GM21529 (cell line): Measurements from ENCODE around the gene MAPK1.
"Not testable (repeated sequence)": the region's sequence is repeated elsewhere in the genome, so short reads cannot be mapped to it uniquely, and the experiment has no call there.

Experiments used
- ATAC-seq: cut with Tn5 transposase; IDR thresholded peaks from one replicate; pipeline ENCODE4 v1.9.1; 2021; ENCODE audit not compliant: unreplicated experiment

The MAPK1 gene

DNA sequence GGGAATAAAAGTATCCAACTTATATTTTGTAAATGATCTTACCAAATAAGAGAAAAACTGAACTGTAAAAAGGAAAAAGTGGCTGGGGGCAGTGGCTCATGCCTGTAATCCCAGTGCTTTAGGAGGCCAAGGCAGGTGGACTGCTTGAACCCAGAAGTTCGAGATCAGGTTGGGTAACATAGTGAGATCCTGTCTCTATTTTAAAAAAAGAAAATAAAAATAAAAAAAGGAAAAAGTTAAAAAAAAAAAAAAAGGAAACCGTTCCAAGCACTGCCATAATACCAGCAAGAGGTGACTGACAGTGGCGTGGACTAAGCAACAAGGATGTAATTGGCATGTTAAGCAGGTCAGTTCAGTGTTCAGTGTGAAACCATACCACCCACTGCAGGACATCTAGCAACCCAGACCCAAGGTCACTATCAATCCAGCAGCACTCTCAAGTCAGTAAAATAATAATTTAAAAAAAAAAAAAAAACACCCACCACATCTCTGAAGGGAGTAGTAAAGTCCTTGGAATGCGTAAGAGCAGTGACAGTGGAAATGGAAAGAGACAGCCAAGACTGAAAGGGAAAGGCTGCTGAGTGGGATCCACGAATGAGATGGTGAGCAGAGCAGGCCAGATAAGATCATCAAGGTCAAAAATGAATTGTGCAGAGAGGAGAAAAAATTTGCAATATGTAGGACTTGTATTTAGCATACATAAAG, 43.6 kb downstream of the MAPK1 start:
- ATAC-seq = no peak

DNA sequence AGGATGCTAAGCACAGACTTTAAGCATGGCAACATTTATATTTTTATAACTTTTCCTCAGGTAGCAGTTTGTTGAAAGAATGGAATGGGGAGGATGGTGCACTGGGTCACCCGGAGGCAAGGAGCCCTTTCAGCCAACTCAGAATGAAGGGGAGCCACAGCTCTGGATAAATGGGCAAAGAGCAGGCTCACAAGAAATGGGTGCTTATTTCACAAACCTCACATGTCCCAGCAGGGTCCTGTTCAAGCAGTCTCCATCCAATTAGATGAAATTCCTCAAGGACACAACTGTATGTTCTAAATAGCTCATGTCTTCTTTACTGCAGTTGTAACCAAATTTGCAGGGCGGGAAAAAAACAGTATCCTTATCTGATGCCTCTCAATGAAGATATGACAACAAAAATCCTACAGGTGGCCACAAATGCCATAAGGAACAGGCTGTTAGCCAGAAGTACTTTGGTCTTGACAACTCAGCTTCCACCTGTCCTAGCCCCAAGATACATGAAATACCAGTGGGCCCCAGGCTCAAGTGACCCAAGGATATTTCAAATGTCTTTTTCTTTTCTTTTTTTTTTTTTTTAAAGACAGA, 48.2 kb downstream of the MAPK1 start:
- no peak for ATAC-seq

DNA sequence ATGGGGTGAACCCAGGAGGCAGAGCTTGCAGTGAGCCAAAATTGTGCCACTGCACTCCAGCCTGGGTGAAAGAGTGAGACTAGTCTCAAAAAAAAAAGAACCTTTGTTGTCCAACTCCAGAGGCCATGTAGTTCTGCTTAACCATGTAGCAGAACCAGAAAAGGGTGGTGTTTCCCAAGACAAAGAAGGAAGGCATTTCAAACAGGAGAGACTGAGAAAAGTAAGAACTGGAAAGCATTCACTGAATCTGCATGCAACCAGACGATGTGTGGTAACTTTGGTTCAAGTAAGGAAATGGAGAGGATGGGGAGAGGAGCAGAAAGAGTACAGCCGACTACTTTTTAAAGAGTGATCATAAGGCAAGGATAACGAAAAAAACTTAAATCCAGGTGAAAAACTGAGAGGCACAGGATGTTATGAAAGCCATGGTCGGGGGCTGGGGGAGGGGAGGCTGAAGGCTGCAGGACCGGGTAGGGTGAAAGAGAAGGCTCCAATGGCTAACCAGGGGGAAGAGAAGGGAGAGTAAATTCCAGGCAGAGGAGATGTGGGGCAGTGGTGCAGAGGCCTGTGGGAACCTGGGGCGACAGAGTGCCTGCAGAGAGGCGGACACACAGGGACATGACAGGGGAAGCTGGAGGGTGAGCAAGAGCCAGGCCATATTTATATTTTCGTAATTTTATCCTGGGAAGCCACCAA, 48.8 kb downstream of the MAPK1 start:
- ATAC-seq = no peak

DNA sequence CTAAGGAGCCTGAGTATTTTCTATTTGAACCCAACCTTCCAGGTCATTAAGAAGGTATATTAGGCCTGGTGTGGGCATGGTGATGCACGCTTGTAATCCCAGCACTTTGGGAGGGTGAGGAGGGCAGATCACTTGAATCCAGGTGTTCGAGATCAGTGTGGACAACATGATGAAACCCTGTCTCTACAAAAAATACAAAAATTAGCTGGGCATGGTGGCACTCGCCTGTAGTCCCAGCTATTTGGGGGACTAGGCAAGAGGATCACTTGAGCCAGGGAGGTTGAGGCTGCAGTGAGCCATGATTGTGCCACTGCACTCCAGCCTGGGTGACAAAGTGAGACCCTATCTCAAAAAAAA, 50.0 kb downstream of the MAPK1 start:
- ATAC-seq = not testable (repeated sequence)

DNA sequence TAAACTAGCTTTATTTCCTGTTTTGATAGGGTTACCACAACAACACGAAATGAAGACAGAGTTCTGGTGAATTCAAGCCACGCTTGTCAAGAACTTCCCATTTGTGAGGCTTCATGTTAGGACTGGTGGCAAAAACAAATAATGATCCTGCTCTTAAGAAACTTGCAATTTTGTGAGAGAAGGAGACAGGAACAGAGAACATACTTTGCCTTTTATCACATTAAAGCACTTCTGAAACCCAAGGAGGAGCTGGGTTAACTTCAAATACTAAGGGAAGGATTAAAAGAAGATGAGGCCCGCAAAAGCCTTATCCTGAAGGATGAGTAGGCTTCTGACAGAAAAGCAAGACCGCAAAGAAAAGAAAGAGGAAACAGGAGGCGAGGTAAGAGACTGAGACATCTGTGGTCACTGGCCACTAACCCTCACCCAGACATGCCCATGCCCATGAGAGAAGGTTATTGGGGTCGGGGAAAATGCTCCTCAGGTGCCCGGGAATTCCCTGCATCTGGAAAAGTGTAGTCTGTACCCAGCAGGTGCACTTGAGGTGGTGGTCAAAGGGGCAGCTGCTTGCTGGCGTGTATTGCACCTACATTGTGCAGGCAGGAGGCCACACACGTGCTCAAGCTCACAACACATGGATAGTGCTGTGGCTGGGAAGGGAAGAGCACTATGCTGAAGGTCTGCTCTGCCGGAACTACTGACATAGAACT, 50.5 kb downstream of the MAPK1 start:
- ATAC-seq = peak; percentile 57

DNA sequence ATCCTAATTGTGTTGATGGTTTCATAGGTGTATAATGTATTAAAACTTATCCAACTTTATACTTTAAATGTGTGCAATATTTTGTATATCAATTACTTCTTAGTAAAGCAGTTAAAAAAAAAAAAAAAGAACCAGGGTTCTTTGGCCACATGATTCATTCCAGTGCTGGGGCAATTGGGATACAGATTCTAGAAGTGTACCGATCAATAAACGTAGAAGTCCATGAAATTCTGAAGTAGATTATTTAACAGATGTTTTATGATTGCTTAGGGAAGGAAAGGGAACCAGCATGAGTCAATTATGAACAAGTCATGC, 51.0 kb downstream of the MAPK1 start:
- ATAC-seq = no peak

DNA sequence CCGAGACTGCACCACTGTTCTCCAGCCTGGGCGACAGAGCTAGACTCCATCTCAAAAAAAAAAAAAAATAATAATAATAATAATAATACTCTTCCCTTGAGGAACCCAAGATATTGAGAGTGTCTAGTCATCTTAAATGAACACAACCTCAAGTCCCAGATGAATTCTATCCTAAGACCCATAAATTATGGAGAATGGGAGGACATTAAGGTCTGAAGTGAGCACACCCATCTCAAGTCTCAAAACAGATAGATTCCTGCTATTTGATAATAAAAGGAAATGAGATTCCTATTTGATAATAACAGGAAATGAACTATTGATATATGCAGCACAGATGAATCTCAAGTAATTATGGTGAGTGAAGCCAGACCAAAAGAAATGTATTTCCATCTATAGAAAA, 51.5 kb downstream of the MAPK1 start:
- ATAC-seq = no peak

DNA sequence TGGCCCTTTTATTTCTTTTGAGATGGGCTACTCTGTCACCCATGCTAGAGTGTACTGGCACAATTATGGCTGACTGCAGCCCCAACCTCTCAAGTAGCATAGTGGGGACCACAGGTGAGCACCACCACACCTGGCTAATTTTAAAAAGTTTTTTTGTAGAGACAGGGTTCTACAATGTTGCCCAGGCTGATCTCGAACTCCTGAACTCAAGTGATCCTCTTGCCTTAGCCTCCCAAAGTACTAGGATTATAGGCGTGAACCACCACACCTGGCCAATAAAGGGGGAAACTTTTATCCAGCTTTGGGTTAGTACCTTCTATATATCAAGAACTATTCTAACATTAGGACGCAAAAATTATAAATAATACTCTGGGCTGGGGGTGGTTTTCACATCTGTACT, 52.1 kb downstream of the MAPK1 start:
- no peak for ATAC-seq

DNA sequence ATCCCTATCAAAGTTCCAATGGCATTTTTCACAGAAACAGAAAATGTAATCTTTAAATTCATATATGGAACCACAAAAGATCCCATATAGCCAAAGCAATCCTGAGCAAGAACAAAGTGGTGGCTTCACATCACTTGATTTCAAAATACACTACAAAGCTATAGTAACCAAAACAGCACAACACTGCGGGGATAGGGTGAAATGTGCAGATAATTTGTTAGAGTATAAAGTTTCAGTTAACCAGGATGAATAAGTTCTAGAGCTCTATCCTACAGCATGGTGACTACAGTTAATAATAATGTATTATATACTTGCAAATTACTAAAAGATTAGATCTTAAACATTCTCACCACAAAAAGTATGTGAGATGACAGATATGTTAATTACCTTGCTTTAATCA, 55.5 kb downstream of the MAPK1 start:
- no peak for ATAC-seq

DNA sequence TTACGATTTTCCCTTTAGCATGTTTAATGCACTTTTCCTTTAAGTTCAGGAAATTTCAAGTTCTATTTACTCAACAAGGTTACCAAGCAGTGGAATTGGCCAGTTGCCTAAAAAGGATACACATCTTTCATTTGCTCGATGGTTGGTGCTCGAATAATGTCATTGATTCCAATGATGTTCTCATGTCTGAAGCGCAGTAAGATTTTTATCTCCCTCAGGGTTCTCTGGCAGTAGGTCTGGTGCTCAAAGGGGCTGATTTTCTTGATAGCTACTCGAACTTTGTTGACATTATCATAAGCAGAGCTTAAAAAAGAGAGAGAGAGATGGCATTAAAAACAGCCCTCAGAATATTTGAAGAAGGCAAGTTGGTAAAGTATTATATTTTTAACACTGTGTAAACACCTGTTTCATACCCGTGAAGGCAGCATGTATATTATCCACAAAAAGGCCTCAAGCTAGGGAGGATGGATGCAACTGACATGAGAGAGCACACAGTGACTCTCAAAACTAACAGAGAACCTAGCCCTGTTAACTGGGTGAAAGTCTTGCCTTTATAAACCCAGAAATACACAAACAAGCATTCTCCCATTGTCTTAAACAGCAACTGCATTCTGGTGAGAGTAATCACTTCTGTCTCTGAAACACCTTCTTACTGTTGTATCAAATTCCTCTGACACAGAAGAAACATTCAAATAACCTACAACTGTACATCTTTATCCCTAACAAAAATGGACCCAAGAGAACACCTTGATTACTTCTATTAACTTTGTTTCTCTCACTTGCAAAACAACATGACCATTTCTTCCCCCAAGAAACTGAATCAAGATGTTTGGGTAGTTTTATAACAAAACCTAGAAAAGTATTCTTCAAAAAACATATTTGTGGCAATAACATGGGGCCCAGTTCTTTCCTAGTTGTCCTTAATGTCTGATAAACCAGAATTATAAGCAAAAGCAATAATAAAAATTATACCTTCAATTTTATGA, 59.6 kb downstream of the MAPK1 start:
- ATAC-seq = no peak

DNA sequence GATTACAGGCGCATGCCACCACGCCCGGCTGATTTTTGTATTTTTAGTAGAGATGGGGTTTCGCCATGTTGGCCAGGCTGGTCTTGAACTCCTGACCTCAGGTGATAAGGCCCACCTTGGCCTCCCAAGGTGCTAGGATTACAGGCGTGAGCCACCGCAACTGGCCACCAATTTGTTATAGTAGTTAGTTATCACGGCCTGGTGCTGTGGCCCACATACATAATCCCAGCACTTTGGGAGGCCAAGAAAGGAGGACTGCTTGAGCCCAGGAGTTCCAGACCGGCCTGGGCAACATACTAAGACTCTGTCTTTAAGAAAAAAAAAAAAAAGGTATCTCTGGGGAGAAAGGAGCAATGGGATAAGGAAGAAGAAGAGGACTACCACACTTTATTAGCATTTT, 62.1 kb downstream of the MAPK1 start:
- not testable (repeated sequence) for ATAC-seq

DNA sequence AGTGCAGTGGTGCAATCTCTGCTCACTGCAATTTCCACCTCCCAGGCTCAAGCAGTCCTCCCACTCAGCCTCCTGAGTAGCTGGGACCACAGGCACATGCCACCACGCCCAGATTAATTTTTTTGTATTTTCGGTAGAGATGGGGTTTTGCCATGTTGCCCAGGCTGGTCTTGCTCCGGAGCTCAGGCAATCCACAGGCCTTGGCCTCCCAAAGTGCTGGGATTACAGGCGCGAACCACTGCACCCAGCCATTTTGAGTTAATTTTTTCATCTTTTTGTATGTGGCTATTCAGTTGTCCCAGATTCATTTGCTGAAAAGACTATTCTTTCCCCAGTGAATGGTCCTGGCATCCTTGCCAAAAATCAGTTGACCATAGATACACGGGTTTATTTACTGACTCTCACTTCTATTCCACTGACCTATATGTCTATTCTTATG, 63.6 kb downstream of the MAPK1 start:
- no peak for ATAC-seq

DNA sequence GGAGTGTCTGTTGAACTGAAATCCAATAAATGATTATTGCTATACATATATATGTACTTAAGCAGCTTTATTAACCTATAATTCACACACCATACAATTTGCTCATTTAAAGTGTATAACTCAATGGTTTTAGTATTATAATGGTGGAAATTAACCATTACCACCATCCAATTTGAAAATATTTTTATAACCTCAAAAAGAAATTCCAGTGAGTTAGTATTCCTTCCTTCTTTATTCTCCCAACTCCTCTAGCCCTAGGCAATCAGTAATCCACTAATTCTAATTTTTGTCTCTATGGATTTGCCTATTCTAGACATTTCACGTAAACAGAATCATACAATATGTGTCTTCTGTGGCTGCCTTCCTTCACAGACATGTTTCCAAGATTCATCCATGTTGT, 64.8 kb downstream of the MAPK1 start:
- no peak for ATAC-seq

DNA sequence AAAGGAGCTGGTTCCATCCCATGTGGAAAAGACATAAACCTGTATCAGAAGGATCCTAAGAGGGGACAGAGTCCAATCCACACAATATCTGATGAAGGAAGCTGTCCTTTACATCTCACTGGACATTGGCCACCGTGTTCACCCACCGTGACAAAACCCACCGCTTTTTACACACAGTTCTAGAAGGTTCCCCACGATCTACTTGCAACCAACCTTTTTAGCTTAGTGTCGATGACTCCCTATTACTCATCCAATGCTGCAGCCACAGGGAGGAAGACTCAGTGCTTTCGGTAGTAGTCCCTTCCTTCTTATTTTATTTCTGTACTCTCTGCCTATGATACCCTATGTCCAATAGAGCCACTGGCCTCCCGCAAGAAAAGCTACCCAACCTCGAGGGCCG, 65.4 kb downstream of the MAPK1 start:
- ATAC-seq = no peak

DNA sequence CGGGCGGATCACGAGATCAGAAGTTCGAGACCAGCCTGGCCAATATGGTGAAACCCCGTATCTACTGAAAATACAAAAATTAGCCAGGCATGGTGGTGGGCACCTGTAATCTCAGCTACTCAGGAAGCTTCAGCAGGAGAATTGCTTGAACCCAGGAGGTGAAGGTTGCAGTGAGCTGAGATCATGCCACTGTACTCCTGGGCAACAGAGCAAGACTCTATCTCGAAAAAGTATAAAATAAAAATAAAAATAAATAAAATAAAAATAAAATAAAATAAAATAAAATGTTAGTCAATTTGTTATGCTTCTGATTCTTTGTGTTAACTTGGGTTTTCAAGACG, 66.2 kb downstream of the MAPK1 start:
- not testable (repeated sequence) for ATAC-seq

DNA sequence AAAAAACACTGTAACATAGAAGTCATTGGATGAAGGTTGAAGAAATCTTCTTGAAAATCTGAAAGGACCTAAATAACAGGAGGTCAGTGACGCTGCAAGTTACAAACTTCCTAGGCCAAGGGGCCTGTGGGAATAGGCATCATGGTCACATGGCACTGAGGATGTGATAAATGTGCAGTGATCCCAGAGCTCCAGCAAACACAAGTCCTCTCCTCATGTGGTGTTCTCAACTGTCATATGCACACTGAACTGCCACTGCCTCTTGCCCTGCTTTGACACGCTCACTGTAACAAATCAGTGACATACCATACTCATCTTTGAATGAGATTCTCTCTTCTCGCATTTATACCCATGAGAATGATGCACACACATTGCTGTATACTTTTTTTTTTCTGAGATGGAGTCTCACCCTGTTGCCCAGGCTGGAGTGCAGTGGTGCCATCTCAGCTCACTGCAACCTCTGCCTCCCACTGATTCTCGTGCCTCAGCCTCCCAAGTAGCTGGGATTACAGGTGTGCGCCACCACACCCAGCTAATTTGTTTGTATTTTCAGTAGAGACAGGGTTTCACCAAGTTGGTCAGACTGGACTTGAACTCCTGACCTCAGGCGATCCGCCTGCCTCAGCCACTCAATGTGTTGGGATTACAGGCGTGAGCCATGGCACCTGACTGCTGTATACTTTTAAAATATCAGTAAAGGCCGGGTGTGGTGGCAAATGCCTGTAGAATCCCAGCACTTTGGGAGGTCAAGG, 66.7 kb downstream of the MAPK1 start:
- no peak for ATAC-seq

DNA sequence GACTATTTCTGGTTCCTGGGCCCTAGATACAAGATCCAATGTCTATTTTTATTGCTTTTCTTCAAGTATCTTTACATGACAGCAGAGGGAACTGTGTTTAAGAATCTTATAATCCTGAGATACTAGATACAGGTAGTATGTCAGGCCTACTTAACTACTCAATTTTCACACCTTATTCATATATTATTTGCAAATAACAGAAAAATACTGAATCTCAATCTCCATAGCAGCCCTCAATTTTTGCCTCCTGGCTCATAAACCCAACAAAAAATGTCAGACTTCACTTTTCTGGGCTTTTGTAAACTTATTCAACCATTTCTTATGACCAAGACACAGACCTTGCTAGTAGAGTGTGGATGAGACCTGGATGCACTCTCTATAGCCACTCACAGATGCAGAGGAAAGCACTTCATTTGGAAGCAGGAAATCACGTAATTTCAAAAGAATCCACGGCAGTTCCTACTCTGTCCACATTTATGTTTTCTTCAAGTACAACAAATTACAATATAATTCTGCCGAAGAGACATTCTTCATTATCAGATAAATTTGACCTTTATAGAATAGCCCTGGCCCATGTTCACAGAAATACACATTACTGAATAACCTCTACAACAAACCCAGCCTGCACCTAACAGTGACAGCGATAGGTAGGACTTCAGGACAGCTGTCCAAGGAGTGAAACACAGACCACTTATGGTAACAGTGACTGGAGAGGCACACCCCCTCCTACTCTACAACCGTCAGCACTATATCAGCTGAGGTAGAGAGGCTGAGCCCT, 69.8 kb downstream of the MAPK1 start:
- ATAC-seq = no peak

DNA sequence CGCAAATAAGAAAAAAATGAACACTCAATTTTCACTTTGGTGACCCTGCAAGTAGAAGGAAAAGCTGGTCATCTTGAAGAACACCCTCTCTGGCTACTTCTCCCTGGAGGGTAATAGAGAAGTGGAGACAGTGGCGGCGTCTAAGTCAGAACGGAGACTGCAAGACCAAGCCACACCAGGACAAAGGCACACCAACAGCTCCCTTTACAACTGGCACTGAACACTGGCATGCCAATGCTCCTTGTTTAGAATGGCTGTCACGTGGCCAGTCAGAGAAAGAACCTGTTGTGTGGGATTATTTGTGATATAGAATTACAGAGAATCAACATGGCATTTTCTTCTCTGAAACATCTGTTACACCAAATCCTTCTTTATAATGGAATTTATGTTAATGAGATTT, 70.6 kb downstream of the MAPK1 start:
- no peak for ATAC-seq

DNA sequence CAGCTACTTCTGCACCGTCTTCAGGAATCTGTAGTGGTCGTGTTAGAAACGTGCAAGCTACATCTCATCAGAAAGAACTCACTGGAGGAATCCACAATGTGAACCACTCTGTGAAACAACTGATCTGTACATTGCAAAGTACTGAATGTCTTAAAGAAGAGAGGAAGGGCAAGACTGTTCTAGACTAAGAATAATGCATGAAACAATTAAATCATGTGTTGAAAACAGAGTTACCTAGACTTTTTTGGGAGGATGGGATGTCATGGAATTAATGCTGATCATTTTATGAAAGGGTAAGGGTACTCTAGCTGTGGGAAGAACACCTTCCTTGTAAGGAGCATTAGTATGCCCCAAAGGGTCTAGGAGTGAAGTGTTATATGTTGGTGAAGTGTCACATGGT, 71.2 kb downstream of the MAPK1 start:
- no peak for ATAC-seq
